HG02885 (cell line): Measurements from ENCODE around the gene TMEM184A.
"Not testable (repeated sequence)": the region's sequence is repeated elsewhere in the genome, so short reads cannot be mapped to it uniquely, and the experiment has no call there.

Source experiments
- ATAC-seq: cut with Tn5 transposase; IDR thresholded peaks from one replicate; pipeline ENCODE4 v1.9.1; 2021; ENCODE audit warnings: mild to moderate bottlenecking; ENCODE audit not compliant: unreplicated experiment, poor library complexity

The TMEM184A gene

DNA sequence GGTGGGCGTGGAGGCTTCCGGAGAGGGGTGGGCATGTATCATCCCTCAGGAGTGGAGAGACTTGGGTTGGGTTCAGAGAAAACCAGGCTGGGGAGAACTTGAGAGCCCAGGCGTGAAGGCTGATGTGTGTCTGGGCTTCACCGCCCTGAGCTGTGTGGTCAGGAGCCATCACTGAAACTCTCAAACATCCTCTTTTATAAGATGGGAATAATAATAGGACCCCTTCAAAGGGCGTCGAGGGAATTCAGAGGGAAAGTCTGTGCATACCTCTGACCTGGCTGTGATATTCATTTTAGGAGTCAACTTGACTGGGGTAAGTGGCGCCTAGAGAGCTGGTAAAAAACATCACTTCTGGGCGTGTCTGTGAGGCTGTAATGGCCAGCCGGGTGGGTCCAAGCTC lies 34.9 kb upstream of the TMEM184A start:
- ATAC-seq = no peak

DNA sequence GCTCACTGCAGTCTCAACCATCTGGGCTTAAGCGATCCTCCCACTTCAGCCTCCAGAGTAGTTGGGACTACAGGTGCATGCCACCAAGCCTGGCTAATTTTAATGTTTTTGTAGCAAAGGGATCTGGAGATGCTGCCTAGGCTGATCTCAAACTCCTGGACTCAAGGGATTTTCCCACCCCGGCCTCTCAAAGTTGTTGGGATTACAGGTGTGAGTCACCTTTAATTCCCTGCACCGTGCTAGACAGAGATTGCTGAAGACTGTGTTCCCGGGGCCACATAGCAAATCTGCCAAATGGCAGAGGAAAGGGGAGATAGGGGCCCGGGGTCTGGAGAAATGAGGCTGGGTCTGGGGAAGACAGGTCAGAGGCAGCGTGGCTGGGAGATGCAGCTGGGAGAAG lies 34.5 kb upstream of the TMEM184A start:
- ATAC-seq = no peak

DNA sequence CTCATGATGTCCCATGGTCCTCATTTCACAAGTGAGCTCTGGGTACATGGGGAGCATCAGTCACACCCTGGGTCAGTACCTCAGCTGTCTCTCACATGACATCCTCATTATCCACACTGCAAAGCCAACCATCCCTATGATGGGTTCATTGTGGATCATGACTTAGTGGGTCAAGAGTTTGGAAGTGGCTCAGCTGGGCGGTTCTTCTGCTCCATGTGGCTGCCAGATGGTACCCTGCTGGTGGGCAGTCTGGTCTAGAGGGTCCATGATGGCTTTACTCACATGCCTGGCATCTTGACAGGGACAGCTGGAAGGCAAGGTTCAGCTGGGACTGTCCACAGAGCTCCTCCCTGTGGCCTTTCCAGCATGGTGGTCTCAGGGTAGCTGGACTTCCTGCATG lies 33.0 kb upstream of the TMEM184A start:
- ATAC-seq = no peak

DNA sequence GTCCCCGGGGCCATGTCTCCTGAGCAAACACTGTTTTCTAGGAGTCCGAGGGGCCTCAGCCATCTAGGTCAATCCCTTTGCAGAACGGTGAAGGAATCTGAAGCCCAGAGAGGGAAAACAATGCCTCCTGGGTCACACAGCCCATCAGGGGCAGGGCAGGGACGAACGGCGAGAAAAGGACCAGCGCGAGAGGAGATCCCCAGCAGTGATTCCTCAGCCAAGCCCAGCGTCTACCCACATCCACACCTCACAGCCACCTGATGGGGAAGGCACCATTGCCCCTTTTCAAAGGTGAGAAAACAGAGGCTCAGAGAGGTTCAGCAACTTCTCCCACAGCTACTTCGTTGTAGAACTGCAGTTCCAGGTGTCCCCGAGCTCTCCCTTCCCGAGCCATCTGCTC lies 31.7 kb upstream of the TMEM184A start:
- ATAC-seq = no peak

DNA sequence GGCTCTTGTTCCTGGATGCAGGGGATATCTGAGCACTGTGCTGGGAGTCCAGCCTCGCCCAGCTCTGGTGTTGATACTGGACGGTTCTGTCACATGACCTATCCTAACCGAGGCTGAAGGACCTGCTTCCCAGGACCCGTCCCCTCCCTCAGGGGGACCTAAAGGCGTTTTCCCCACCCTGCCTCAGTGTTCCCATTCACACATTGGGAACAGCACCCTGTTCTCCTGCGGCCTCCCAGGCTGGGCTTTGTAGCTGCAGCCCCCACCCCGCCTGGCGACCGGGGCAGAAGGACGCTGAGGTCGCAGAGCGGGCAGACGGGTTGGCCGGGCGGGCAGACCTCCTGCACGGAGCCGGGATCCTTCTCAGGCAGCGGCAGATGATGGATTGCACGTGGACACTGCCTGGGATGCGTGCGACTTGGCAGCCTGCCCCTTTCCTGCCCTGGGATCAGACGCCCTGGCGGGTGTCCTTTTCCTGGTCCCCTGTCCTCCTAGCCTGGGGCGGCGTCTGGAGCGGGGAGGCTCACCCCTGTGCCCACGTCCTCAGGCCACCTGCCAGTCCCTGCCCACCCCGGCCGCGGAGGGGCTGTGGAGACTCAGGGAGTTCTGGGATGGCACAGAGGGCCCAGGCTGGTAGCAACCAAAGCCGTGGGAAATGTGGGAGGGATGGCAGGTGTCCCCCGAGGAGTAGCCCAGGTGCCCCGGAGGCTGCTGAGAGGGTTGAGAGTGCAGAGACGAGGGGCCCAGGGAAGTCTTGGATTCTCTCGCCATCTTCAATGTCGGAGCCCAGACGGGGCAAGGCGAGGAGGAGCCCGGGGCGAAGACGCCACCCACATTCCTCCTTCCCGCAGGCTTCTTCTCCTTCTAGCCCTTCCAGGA lies 31.1 kb upstream of the TMEM184A start:
- no peak for ATAC-seq

DNA sequence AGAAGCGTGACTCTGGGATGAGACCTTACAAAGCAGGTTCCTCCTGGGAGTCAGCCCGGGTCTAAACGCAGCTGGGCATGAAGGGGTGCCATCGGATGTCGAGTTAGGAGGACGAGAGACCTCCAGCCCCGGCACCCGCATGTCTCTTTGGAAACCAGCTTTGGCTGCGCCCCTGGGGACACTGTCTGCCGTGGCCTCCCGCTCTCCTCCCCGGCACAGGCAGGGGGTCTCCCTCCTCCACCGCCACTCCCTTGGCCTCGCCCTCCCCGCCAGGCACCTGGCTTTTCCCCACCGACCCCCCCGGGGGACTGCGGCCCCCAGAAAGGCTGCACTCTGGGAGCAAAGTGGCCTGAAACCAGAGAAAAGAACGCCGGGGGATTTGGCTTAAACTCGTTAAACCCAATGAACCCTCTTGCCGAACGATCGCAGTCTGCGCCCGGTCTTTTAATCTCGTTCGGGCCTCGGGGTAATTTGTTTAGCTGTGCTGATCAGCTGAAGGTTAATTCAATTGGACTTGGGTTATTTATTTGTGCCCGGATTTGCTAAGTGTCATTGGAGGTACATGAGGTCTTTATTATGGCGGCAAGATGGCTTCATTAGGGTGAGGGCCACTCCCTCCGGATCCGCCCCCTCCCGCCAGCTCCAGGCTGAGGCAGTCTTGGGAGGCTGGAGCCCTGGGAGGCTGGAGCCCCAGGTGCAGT lies 30.3 kb upstream of the TMEM184A start:
- no peak for ATAC-seq

DNA sequence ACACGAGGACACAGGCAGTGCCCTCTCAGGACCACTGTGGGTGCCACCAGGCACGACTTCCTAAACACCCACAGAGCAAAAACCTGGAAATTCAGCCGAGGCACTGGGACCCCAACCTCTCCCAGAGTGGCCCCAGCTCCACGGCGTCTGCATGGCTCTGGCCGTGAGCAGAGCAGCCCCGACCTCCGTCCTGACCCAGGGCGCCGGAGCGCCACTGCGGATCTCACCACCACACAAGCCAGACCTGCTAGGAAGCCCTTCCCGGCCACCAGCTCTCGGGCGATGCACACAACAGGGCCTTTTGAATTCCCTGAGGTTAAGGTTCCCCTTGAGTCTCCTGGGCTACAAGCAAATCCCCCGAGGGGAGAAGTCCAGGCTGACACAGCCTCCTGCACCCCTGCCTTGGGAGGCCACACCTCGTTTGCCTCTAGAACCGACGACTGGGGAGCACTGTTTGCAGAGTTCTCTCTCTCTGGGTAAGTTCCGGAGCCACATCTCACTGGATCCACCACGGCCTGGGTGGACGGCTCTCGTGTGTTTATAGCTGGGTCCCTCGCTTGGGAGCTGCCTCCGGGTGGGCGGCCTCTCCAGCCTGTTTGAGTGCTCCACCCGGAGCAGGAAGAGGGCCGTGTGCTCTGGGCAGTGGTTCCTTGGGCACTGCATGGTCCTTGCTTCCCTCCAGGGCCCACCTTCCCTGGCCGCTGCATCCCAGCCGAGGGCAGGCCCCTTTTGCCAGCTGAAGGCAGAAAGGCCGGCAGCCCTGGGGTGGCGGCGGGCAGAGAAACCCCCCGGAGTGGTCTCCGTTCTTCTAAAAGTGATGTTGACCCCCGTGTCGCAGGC lies 29.4 kb upstream of the TMEM184A start:
- no peak for ATAC-seq

DNA sequence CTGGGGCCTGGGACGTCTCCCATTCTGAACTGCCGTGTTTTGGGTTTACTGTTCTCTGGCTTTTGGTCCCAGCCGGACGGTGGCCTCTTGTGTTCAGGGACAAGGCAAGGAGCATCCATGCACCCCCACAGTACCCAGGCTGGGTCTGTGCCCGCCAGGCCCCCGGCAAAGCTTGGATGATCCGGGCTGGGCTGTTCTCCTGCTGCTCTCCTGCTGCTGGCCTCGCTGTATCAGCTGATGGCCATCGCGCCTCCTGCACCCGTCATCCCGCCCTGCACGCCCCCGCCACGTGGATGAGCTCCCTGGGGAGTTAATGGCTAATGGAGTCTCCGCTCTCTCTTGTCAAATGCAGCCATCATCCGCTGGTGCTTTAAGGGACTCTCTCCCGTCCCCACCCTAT lies 28.7 kb upstream of the TMEM184A start:
- ATAC-seq = no peak

DNA sequence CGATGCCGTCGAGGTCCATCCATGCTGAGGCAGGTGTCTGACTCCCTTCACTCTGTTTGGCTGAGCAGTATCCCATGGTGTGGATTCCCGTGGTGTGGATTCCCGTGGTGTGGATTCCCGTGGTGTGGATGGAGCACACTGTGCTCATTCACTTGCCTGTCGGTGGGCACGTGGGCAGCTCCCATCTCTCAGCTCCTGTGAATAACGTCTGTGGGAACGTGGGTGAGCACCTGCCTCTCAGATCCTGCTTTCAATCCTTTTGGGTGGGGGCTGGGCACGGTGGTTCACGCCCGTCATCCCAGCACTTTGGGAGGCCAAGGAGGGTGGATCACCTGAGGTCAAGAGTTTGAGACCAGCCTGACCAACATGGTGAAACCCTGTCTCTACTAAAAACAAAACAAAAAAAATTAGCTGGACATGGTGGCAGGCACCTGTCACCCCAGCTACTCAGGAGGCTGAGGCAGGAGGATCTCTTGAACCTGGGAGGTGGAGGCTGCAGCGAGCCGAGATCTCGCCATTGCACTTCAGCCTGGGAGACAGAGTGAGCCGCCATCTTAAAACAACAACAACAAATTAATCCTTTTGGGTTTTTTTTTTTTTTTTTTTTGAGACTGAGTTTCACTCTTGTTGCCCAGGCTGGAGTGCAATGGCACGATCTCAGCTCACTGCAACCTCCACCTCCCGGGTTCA lies 27.4 kb upstream of the TMEM184A start:
- ATAC-seq = not testable (repeated sequence)

DNA sequence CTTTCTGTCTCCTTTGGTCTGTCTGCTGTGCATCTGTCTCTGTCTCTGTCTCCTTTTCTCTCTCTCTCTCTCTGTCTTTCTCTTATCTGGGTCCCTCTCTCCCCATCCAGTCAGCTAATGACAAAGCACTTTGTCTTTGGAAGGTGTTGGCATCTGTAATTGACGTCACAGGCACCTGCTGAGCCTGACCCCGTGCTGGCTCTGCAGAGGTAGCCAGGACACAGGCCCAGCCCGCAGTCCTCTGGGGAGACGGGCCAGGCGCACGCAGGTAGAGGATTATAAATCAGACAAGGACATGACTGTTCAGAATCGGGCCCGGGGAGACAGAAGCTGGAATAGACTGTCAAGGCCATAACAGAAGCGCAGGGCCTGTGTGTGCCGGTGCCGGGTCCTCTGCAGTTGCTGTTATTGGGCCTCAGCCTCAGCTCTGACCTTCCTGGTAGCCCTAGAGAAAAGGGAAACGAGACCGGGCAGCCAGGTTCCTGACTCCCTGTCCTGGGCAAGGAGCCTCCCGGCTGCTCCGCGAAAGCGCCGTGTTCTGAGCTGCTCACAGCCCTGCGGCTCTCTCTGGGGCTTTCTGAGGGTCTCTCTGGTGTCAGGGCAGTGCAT lies 24.5 kb upstream of the TMEM184A start:
- no peak for ATAC-seq

DNA sequence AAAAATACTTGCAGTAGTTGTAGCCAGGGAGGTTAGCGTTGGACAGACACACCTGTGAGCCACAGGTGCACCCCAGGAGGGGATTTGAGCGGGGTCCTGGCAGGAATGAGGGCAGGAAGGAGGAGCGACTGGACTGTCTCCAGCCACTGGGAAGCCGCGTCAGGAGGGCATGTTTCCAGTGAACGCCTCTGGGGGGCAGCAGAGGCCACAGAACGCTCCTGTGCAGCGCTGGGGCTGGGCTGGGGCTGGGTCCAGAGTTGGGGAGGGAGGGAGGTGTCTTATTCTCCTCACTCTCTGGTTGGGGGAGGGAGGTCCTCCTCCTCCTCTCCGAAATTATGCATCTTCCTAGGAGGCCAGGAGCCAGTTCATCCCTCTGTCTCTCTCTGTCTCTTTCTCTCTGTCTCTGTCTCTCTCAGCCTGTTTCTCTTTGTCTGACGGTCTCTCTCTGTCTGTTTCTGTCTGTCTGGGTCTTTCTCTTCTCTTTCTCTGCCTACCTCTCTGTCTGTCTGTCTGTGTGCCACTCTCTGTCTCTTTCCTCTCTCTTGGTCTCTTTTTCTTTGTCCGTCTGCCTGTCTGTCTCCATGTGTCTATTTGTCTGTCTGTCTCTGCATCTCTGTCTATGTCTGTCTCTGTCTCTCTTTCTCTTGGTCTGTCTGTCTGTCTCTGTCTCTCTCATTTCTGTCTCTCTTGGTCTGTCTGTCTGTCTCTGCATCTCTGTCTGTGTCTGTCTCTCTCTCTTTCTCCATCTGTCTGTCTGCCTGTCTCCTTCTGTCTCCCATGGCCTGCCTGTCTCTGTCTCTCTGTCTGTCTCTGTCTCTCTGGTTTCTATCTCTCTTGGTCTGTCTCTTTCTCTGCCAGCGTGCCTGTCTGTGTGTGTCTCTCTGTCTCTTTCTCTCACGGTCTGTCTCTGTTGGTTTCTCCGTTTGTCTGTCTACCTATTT lies 23.7 kb upstream of the TMEM184A start:
- no peak for ATAC-seq

DNA sequence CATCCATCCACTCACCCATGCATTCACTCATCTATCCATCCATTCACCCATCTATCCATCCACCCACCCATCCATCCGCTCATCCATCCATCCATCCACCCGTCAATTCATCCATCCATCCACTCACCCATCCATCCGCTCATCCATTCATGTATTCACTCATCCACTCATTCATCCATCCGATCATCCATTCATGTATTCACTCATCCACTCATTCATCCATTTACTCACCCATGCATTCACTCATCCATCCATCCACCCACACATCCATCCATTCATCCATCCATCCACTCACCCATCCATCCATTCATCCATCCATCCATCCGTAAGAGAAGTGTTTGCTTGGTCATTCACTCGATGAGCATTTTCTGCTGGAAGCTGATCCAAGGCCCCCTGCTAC lies 22.5 kb upstream of the TMEM184A start:
- no peak for ATAC-seq

DNA sequence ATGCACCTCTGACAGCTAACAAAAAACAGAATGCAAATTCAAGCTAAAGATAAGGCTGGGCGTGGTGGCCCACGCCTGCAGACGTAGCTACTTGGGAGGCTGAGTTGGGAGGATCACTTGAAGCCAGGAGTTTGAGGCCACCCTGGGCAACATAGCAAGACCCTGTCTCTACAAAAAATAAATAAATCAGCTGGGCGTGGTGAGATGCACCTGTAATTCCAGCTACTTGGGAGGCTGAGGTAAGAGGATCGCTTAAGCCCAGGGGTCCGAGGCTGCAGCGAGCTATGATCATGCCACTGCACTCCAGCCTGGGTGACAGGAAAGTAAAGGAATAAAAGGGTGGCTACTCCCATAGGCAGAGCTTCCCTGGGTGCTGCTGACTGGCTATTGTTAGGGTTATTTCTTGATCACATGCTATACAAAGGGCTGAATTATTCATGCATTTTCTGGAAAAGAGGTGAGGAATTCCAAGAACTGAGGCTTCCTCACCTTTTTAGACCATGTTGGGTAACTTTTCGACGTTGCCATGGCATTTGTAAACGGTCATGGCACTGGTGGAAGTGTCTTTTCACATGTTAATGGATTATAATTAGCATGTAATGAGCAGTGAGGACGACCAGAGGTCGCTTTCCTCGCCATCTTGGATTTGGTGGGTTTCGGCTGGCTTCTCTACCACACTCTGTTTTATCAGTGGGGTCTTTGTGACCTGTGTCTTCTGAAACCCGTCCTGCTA lies 20.7 kb upstream of the TMEM184A start:
- no peak for ATAC-seq

DNA sequence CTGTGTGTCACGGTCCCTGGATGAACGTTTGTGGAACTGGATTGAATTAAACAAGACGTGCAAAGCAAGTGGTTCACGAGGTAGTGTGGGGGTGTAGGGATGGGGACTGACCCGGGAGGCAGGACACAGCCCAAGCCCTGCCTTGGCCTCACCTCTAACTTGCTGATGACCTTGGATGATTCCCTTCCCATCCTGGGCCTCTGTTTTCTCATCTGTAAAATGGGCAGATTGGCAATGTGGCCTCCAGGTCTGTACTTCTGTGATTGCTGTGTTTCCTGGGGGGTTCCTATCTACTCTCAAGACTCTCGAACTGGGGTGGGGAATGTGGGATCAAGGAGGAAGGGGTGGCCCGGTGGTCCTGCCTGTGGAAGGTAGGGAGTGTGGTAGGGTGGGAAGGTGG lies 19.8 kb upstream of the TMEM184A start:
- no peak for ATAC-seq

DNA sequence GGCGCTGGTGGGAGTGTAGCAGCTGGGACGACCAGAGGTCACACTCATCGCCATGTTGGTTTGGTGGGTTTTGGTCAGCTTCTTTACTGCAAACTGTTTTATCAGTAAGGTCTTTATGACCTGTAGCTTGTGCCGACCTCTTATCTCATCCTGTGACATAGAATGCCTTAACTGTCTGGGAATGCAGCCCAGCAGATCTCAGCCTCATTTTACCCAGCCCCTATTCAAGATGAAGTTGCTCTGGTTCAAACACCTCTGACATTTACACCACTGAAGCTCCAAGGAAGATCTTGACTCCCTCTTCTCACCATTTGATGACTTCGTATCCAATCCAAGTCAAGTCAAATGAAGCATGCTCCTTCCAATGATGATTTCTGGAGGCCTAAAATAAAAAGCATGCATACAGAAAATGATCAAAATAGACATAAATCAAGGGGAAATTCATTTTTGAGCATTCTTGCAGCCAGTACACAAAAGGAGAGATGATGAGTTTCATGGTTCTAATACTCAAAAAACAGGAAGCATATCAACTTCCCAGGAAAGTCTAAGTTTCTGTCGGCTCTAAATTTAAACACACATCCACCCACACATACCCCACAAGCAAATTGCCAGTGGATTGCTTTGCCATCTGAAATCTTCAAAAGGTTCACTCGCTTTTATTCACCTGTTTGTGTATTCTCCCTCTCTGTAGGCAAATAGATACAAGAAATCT lies 16.3 kb upstream of the TMEM184A start:
- no peak for ATAC-seq

DNA sequence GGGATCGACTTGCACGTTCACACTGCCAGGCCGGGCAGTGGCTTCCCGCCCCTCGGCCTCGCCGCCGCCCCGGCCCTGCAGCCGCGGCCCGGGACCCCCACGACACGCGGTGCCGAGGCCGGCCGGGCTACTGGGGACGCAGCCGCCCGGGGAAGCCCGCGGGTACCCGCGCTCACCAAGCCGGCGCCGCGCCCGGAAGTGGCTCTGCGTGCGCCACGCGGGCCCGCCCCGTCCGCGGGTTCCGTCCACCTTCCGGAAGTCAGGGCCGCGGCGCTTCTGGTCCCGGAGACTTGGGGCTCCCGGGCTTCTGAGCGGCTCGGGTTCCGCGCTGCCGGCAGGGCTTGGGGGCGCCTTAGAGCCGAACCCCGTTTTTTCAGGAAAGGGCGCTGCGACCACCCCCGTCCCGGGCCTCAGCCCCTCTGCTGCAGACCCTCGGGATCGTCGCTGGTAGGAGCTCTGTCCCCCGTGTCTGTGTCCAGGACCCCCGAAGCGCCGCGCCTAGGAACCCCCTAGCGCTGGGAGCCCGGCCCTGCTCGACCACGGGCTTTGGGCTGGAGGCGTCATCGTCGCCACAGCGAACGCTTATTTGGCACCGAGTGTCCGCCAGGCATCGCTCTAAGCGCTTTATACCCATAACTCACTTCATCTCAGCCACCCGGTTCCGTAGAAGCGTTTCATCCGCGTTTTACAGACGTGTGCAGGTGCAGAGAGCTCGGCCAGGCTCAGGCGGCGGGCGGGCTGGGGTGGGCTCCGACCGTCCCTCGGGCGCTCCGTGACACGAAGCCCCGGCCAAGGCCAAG lies 14.0 kb upstream of the TMEM184A start, which contains the start of gene PSMG3:
Gene PSMG3 (minus strand): TSS at position 200 of the 800 bp plus-strand sequence. CDS start 693 bp downstream, outside the sequence.
- ATAC-seq = peak; percentile 92

DNA sequence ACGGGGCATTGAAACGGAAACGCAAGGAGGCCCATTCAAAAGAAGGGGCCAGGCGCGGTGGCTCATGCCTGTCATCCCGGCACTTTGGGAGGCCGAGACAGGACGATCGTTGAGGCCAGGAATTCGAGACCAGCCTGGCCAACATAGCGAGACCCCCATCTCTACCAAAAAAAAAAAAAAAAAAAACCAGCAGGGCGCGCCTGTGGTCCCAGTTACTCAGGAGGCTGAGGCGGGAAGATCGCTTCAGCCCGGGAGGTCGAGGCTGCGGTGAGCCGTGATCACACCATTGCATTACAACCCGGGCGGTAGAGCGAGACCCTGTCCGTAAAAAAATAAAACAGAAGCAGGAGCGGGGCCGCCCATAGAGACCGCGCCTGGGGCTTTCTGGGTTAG lies 13.4 kb upstream of the TMEM184A start:
- ATAC-seq = no peak
